B cell (primary cell): Measurements from ENCODE around the gene RBMS3. TPM values are rescaled to one million over a fixed set of nuclear protein-coding genes. Genes with fewer than 3 reads are reported as not detected.

Experiments
- ATAC-seq: fragments of 200-7000 bp; cut with Tn5 transposase; one replicate; pipeline ENCODE4 v1.10.0; 2021; ENCODE audit warnings: low read depth, mild to moderate bottlenecking, moderate number of reproducible peaks, moderate library complexity
- CTCF ChIA-PET: fragments of 350-600 bp; sonication (Branson Sonifier 250); formaldehyde crosslinking; loops from one replicate; lab custom pipeline; 2021; ENCODE audit warnings: antibody characterized with exemption, inconsistent platforms; lab: Charles Lee
- POLR2A ChIA-PET: fragments of 350-600 bp; sonication (Branson Sonifier 250); formaldehyde crosslinking; loops from one replicate; lab custom pipeline; 2021; ENCODE audit warnings: antibody characterized with exemption; lab: Charles Lee
- DNase-seq: peaks from one replicate; pipeline ENCODE4 v3.0.0; 2013
- H2AFZ ChIP-seq: 2 replicates; pipeline ENCODE4 v1.6.1; 2012; ENCODE audit warnings: mild to moderate bottlenecking, low read depth, low read length; ENCODE audit not compliant: insufficient read depth, poor library complexity, severe bottlenecking
- H3K27ac ChIP-seq, 2 donors: 1 replicate in 1 of 2; 2 replicates in 1 of 2; pipeline ENCODE4 v1.5.1; 2012 to 2013; ENCODE audit warnings: low read length in 2 of 2, mild to moderate bottlenecking in 2 of 2, moderate library complexity in 1 of 2
- H3K27me3 ChIP-seq, 4 experiments: fragments of 200-600 bp in 1 of 4; sonication (generic) in 1 of 4; replicated peaks in 1 of 4; 1 replicate in 2 of 4; 2 replicates in 2 of 4; pipeline versions ENCODE4 v1.6.1 to v1.7.0; 2013 to 2016; ENCODE audit warnings: low read length in 3 of 4, mild to moderate bottlenecking in 2 of 4, mixed read lengths in 1 of 4, moderate library complexity in 1 of 4; ENCODE audit not compliant: insufficient read depth in 4 of 4, control insufficient read depth in 3 of 4; ENCODE audit errors: control extremely low read depth in 1 of 4
- H3K36me3 ChIP-seq, 2 experiments: replicated peaks in 1 of 2; 1 replicate in 1 of 2; 2 replicates in 1 of 2; pipeline versions ENCODE4 v1.6.1 to v1.7.1; 2013; ENCODE audit warnings: low read length in 1 of 2; ENCODE audit not compliant: insufficient read depth in 2 of 2, control insufficient read depth in 1 of 2; ENCODE audit errors: control extremely low read depth in 1 of 2, extremely low read depth in 1 of 2
- H3K4me1 ChIP-seq, 2 donors: fragments of 200-600 bp in 1 of 2; sonication (generic) in 1 of 2; 1 replicate in 1 of 2; 2 replicates in 1 of 2; pipeline versions ENCODE4 v1.5.1 to v1.6.1; 2013 to 2017; ENCODE audit warnings: low read length in 2 of 2; ENCODE audit not compliant: control insufficient read depth in 2 of 2, insufficient read depth in 2 of 2
- H3K4me2 ChIP-seq: replicated peaks from 2 replicates; pipeline ENCODE3; 2012; ENCODE audit warnings: mild to moderate bottlenecking, low read depth, low read length; ENCODE audit not compliant: poor library complexity, severe bottlenecking
- H3K4me3 ChIP-seq, 5 experiments: fragments of 200-600 bp in 1 of 5; sonication (generic) in 1 of 5; 1 replicate in 3 of 5; 2 replicates in 2 of 5; pipeline versions ENCODE4 v1.5.1 to v1.7.0; 2011 to 2016; ENCODE audit warnings: low read length in 4 of 5, mild to moderate bottlenecking in 4 of 5, low read depth in 2 of 5, control low read depth in 1 of 5, moderate library complexity in 1 of 5; ENCODE audit not compliant: insufficient read depth in 1 of 5; ENCODE audit errors: control extremely low read depth in 1 of 5, extremely low read depth in 1 of 5
- H3K79me2 ChIP-seq: fragments of 200-600 bp; sonication (generic); one replicate; pipeline ENCODE4 v1.6.0; 2016; ENCODE audit warnings: low read length; ENCODE audit not compliant: control insufficient read depth, insufficient read depth
- H3K9ac ChIP-seq: fragments of 200-600 bp; sonication (generic); 2 replicates; pipeline ENCODE4 v1.6.1; 2017; ENCODE audit warnings: mild to moderate bottlenecking, low read length, moderate library complexity
- H3K9me3 ChIP-seq, 3 donors: one replicate each; pipeline versions ENCODE4 v1.6.1 to v1.7.1; 2013; ENCODE audit warnings: low read length in 2 of 3; ENCODE audit not compliant: control insufficient read depth in 2 of 3, insufficient read depth in 1 of 3; ENCODE audit errors: control extremely low read depth in 1 of 3
- H4K20me1 ChIP-seq: 2 replicates; pipeline ENCODE4 v1.6.0; 2012; ENCODE audit warnings: mild to moderate bottlenecking, low read length; ENCODE audit not compliant: insufficient read depth, control insufficient read depth, poor library complexity, severe bottlenecking
- H3K27ac Mint-ChIP-seq: one replicate; pipeline ENCODE4 v1.8.0; 2021; ENCODE audit warnings: mixed read lengths
- H3K27me3 Mint-ChIP-seq: one replicate; pipeline ENCODE4 v1.8.0; 2021; ENCODE audit warnings: mixed read lengths
- H3K4me1 Mint-ChIP-seq: one replicate; pipeline ENCODE4 v1.8.0; 2021; ENCODE audit warnings: mixed read lengths
- H3K4me3 Mint-ChIP-seq: one replicate; pipeline ENCODE4 v1.8.0; 2021; ENCODE audit warnings: mixed read lengths
- H3K9me3 Mint-ChIP-seq: one replicate; pipeline ENCODE4 v1.8.0; 2022; ENCODE audit warnings: mixed read lengths; ENCODE audit not compliant: insufficient read depth
- CTCF ChIP-seq: fragments of 200-600 bp; IDR thresholded peaks from one replicate; pipeline ENCODE4 v1.8.0; 2022; ENCODE audit warnings: antibody characterized with exemption, mild to moderate bottlenecking
- EZH2 ChIP-seq: IDR thresholded peaks from 2 replicates; pipeline ENCODE4 v1.6.1; 2012; ENCODE audit warnings: borderline replicate concordance, low read depth, mild to moderate bottlenecking, moderate library complexity, low read length; ENCODE audit not compliant: insufficient read depth, poor library complexity, severe bottlenecking
- intact Hi-C: fragments of 100-400 bp; cut with micrococcal nuclease; formaldehyde crosslinking; loops from one replicate; pipeline ENCODE4 v1.10.0; 2022
- polyA plus RNA-seq: library from polyadenylated mRNA; depleted of rRNA; stranded (reverse); fragments of >200 nt; gene quantifications from 2 replicates; pipeline ENCODE4 v1.2.3, GENCODE V29; 2012
- small RNA-seq: library from RNA; depleted of rRNA; stranded (forward); fragments of <200 nt; gene quantifications from one replicate; pipeline ENCODE3, GENCODE V24; 2012; ENCODE audit warnings: low replicate concordance, low read depth; ENCODE audit not compliant: insufficient read length
- total RNA-seq, 2 donors: library from RNA; stranded (reverse); fragments of 120-200 nt in 1 of 2; gene quantifications; 1 replicate in 1 of 2; 2 replicates in 1 of 2; pipeline versions ENCODE4 v1.2.3 to v1.2.4, GENCODE V29; 2013 to 2022

Gene RBMS3
- total and polyA plus RNA-seq, 2 donors (not counting 1 experiment from before 2014, with no cell fraction given), result not detected

DNA sequence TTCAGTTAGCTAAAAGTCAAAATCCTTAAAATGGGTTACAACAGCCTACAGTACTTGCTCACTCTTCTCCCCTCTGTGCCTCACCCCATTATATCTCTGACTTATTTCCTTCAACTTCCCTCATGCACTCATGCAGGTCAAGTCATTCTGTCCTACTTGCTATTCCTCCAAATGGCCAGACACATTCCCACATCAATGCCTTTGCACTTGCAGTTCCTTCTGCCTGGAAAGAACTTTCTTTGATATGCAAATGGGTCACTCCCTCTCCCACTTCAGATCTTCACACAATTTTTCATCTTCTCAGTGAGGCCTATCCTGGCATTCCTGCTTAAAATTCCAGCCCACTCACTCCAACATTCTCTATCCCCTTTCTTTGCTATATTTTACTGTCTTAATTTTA, 778.4 kb downstream of the RBMS3 start:
- Histone ChIP-seq H3K4me2 (no peak overlapping the region), H2AFZ (no peak overlapping the region), H3K9me3 (no peaks in the 10 kb centered on the region), H3K27ac (no peak overlapping the region), H4K20me1 (no peaks in the 10 kb centered on the region), H3K36me3 (no peaks in the 10 kb centered on the region), H3K27me3 (no peaks in the 10 kb centered on the region), H3K4me1 (no peaks in the 10 kb centered on the region), H3K4me3 (no peak overlapping the region), H3K79me2 (no peaks in the 10 kb centered on the region), H3K9ac (no peak overlapping the region)
- Mint-ChIP-seq H3K4me1 (no peaks in the 10 kb centered on the region), H3K4me3 (no peak overlapping the region), H3K27ac (no peak overlapping the region), H3K27me3 (peaks cover 2% of the 10 kb centered on the region), H3K9me3 (no peaks in the 10 kb centered on the region)
- DNase-seq (no peak), ATAC-seq (no peak)
- POLR2A ChIA-PET, result no interaction called here
- TF ChIP-seq CTCF (no peak), EZH2 (no peak)
- intact Hi-C loops, result no loop called here
- CTCF ChIA-PET, result no interaction called here

Small RNA genes within 50 kb of the gene (small RNA-seq; reads per million reads assigned to genes)
- gene MTND4LP9, result not detected
